T-cell (primary cell): Measurements from ENCODE around the gene HES5. TPM values are rescaled to one million over a fixed set of nuclear protein-coding genes. Genes with fewer than 3 reads are reported as not detected.

Experiments
- ATAC-seq, 4 experiments: fragments of 200-7000 bp in 3 of 4; fragments of 150-1000 bp in 1 of 4; cut with Tn5 transposase; replicated peaks in 1 of 4; 1 replicate in 3 of 4; 2 replicates in 1 of 4; pipeline ENCODE4 v1.10.0; 2021; ENCODE audit warnings: moderate library complexity in 3 of 4, mild to moderate bottlenecking in 2 of 4, moderate number of reproducible peaks in 1 of 4
- CTCF ChIA-PET, 2 donors: fragments of 300-600 bp; sonication (Branson Sonifier 250); formaldehyde crosslinking; loops; one replicate each; lab custom pipeline; 2022; ENCODE audit warnings: antibody characterized with exemption in 2 of 2; lab: Charles Lee
- POLR2A ChIA-PET, 2 donors: fragments of 300-600 bp; sonication (Branson Sonifier 250); formaldehyde crosslinking; loops; one replicate each; lab custom pipeline; 2022; ENCODE audit warnings: antibody characterized with exemption in 2 of 2; lab: Charles Lee
- DNase-seq, 35 experiments: peaks; one replicate each; pipeline versions ENCODE4 v3.0.0 to v3.0.0-alpha.2; 2013 to 2023
- H3K27ac ChIP-seq: one replicate; pipeline ENCODE4 v1.5.1; 2013; ENCODE audit warnings: low read length
- H3K27me3 ChIP-seq, 2 experiments: replicated peaks in 1 of 2; 1 replicate in 1 of 2; 2 replicates in 1 of 2; pipeline versions ENCODE4 v1.6.1 to v1.7.0; 2013; ENCODE audit warnings: low read length in 1 of 2, mixed read lengths in 1 of 2; ENCODE audit not compliant: control insufficient read depth in 2 of 2, insufficient read depth in 2 of 2; ENCODE audit errors: extremely low read depth in 1 of 2
- H3K36me3 ChIP-seq, 2 donors: 1 replicate in 1 of 2; 2 replicates in 1 of 2; pipeline versions ENCODE4 v1.6.1 to v1.7.0; 2013; ENCODE audit warnings: low read length in 1 of 2; ENCODE audit not compliant: control insufficient read depth in 2 of 2, insufficient read depth in 1 of 2; ENCODE audit errors: extremely low read depth in 1 of 2
- H3K4me1 ChIP-seq, 2 experiments: 1 replicate in 1 of 2; 2 replicates in 1 of 2; pipeline versions ENCODE4 v1.6.1 to v1.7.0; 2013; ENCODE audit warnings: low read length in 2 of 2, mixed read lengths in 1 of 2; ENCODE audit not compliant: insufficient read depth in 2 of 2, control insufficient read depth in 1 of 2; ENCODE audit errors: extremely low read depth in 1 of 2
- H3K4me3 ChIP-seq, 2 donors: 1 replicate in 1 of 2; 2 replicates in 1 of 2; pipeline versions ENCODE4 v1.5.1 to v1.7.0; 2013; ENCODE audit warnings: mild to moderate bottlenecking in 2 of 2, low read length in 1 of 2, moderate library complexity in 1 of 2; ENCODE audit not compliant: control insufficient read depth in 1 of 2; ENCODE audit errors: extremely low read depth in 1 of 2
- H3K9me3 ChIP-seq: 2 replicates; pipeline ENCODE4 v1.7.0; 2013
- H3K27ac Mint-ChIP-seq, 2 donors: one replicate each; pipeline ENCODE4 v1.8.0; 2020 to 2021; ENCODE audit warnings: mild to moderate bottlenecking in 2 of 2, mixed read lengths in 2 of 2
- H3K27me3 Mint-ChIP-seq, 2 donors: one replicate each; pipeline ENCODE4 v1.8.0; 2021 to 2022; ENCODE audit warnings: mixed read lengths in 2 of 2
- H3K36me3 Mint-ChIP-seq: one replicate; pipeline ENCODE4 v1.8.0; 2021; ENCODE audit warnings: mixed read lengths
- H3K4me1 Mint-ChIP-seq, 3 donors: one replicate each; pipeline ENCODE4 v1.8.0; 2020 to 2022; ENCODE audit warnings: mixed read lengths in 3 of 3, mild to moderate bottlenecking in 1 of 3
- H3K4me3 Mint-ChIP-seq, 3 donors: one replicate each; pipeline ENCODE4 v1.8.0; 2020 to 2022; ENCODE audit warnings: mild to moderate bottlenecking in 3 of 3, mixed read lengths in 3 of 3, moderate library complexity in 3 of 3
- H3K9me3 Mint-ChIP-seq, 3 donors: one replicate each; pipeline ENCODE4 v1.8.0; 2020 to 2022; ENCODE audit warnings: mixed read lengths in 3 of 3
- WGBS: methylation state at CpG from one replicate; pipeline ENCODE4 v1.1.5; 2013; ENCODE audit warnings: missing lambda C conversion rate; ENCODE audit not compliant: insufficient coverage; 5-methylcytosine and 5-hydroxymethylcytosine counted together
- total RNA-seq, 35 experiments: library from RNA in 6 of 35; stranded (reverse) in 6 of 35; fragments of 120-200 nt in 1 of 35; gene quantifications; one replicate each; pipeline versions ENCODE4 v1.2.1 to v1.2.4 and lab custom pipeline; 2013 to 2026

HES5 gene
- total RNA-seq, 5 donors from 2014 or later (not counting 1 experiment from before 2014, with no cell fraction given), result not detected

GRCh38 chr1:2544875-2545640, 15.0 kb upstream of the HES5 start:
- DNase-seq (no peak), ATAC-seq (no peak)
- Histone ChIP-seq H3K4me1 (peaks cover 12 to 83% of the 10 kb centered on the region in 2 experiments), H3K36me3 (no peaks in the 10 kb centered on the region), H3K27ac (peak overlapping the region; percentile 58), H3K4me3 (no peak overlapping the region), H3K27me3 (peaks cover 0 to 19% of the 10 kb centered on the region in 2 experiments), H3K9me3 (no peaks in the 10 kb centered on the region)
- peaks cover 0 to 2% of the 10 kb centered on the region in 2 donors for H3K27me3 Mint-ChIP-seq
- no peaks in the 10 kb centered on the region for H3K9me3 Mint-ChIP-seq
- WGBS, result 82% methylated on average over 9 of the region's 19 CpGs
- H3K4me1 Mint-ChIP-seq, result peaks cover 23 to 44% (median 44%) of the 10 kb centered on the region in 3 donors
- H3K4me3 Mint-ChIP-seq, result peak overlapping the region in 2 of 3 donors; percentile 17 to 91
- CTCF ChIA-PET, result interaction anchor here in 1 of 2 donors (1.4 kb wide), 1 partner anchor 41 kb away, joined by 4 read pairs; no protein-coding TSS in a partner anchor
- POLR2A ChIA-PET, result no interaction called here
- peak overlapping the region; percentile 22 to 23 for H3K27ac Mint-ChIP-seq
- no peaks in the 10 kb centered on the region for H3K36me3 Mint-ChIP-seq

GRCh38 chr1:2544093-2544874, 14.2 kb upstream of the HES5 start:
- 77% methylated on average over 25 of the region's 26 CpGs for WGBS
- Histone ChIP-seq H3K4me3 (no peak overlapping the region), H3K27me3 (peaks cover 0 to 26% of the 10 kb centered on the region in 2 experiments), H3K27ac (no peak overlapping the region), H3K4me1 (peaks cover 12 to 77% of the 10 kb centered on the region in 2 experiments), H3K36me3 (no peaks in the 10 kb centered on the region), H3K9me3 (no peaks in the 10 kb centered on the region)
- Mint-ChIP-seq H3K4me1 (peaks cover 17 to 39% (median 39%) of the 10 kb centered on the region in 3 donors), H3K27ac (peak overlapping the region; percentile 23 to 34), H3K27me3 (peaks cover 0 to 2% of the 10 kb centered on the region in 2 donors), H3K36me3 (no peaks in the 10 kb centered on the region), H3K9me3 (no peaks in the 10 kb centered on the region), H3K4me3 (peak overlapping the region in 1 of 3 donors; percentile 50)
- POLR2A ChIA-PET, result no interaction called here
- DNase-seq (peak in 1 of 35 experiments; percentile 29), ATAC-seq (no peak)
- CTCF ChIA-PET, result interaction anchor here in 1 of 2 donors (1.4 kb wide), 1 partner anchor 41 kb away, joined by 4 read pairs; no protein-coding TSS in a partner anchor

GRCh38 chr1:2543543-2544092, 13.6 kb upstream of the HES5 start:
- DNase-seq (peak in 32 of 35 experiments; percentile 38 to 75 (median 63)), ATAC-seq (no peak)
- H3K9me3 Mint-ChIP-seq, result no peaks in the 10 kb centered on the region
- Histone ChIP-seq H3K9me3 (no peaks in the 10 kb centered on the region), H3K27ac (no peak overlapping the region), H3K27me3 (peaks cover 0 to 33% of the 10 kb centered on the region in 2 experiments), H3K36me3 (no peaks in the 10 kb centered on the region), H3K4me1 (peaks cover 12 to 72% of the 10 kb centered on the region in 2 experiments), H3K4me3 (peak overlapping the region in 1 of 2 donors; percentile 49)
- peaks cover 0 to 2% of the 10 kb centered on the region in 2 donors for H3K27me3 Mint-ChIP-seq
- H3K27ac Mint-ChIP-seq, result peak overlapping the region in 1 of 2 donors; percentile 34
- peaks cover 13 to 33% (median 32%) of the 10 kb centered on the region in 3 donors for H3K4me1 Mint-ChIP-seq
- ChIA-PET POLR2A (interaction anchor here in 1 of 2 donors (0.6 kb wide), 1 partner anchor 410 kb away, joined by 5 read pairs; no protein-coding TSS in a partner anchor), CTCF (no interaction called here)
- 36% methylated on average over 20 of the region's 26 CpGs for WGBS
- no peaks in the 10 kb centered on the region for H3K36me3 Mint-ChIP-seq
- peak overlapping the region in 1 of 3 donors; percentile 50 for H3K4me3 Mint-ChIP-seq

- CTCF ChIA-PET, result interaction anchor here in 1 of 2 donors (0.7 kb wide), 1 partner anchor 16 kb away, joined by 3 read pairs; the partner anchor contains the start of gene PANK4
- Mint-ChIP-seq H3K9me3 (no peaks in the 10 kb centered on the region), H3K36me3 (no peaks in the 10 kb centered on the region), H3K4me3 (peak overlapping the region in 2 of 3 donors; percentile 7 to 44), H3K27me3 (peaks cover 0 to 2% of the 10 kb centered on the region in 2 donors), H3K27ac (peak overlapping the region in 1 of 2 donors; percentile 21), H3K4me1 (peaks cover 13 to 25% (median 24%) of the 10 kb centered on the region in 3 donors)
- Histone ChIP-seq H3K27me3 (peaks cover 0 to 41% of the 10 kb centered on the region in 2 experiments), H3K4me3 (no peak overlapping the region), H3K36me3 (no peaks in the 10 kb centered on the region), H3K27ac (no peak overlapping the region), H3K4me1 (peaks cover 10 to 59% of the 10 kb centered on the region in 2 experiments), H3K9me3 (no peaks in the 10 kb centered on the region)
- 97% methylated on average over 9 of the region's 11 CpGs for WGBS
- POLR2A ChIA-PET, result interaction anchor here in 1 of 2 donors (0.6 kb wide), 1 partner anchor 16 kb away, joined by 8 read pairs; the partner anchor contains the start of gene PANK4
- ATAC-seq (no peak), DNase-seq (no peak)
These were observed 12.3 kb upstream of the HES5 start for GRCh38 chr1:2542246-2542915.

GRCh38 chr1:2541619-2542245, 11.7 kb upstream of the HES5 start:
- H3K36me3 Mint-ChIP-seq, result no peaks in the 10 kb centered on the region
- Histone ChIP-seq H3K4me3 (no peak overlapping the region), H3K27me3 (peaks cover 0 to 44% of the 10 kb centered on the region in 2 experiments), H3K9me3 (no peaks in the 10 kb centered on the region), H3K27ac (no peak overlapping the region), H3K36me3 (no peaks in the 10 kb centered on the region), H3K4me1 (peaks cover 10 to 56% of the 10 kb centered on the region in 2 experiments)
- 81% methylated on average over 22 of the region's 25 CpGs for WGBS
- POLR2A ChIA-PET, result interaction anchor here in 1 of 2 donors (0.6 kb wide), 1 partner anchor 16 kb away, joined by 8 read pairs; the partner anchor contains the start of gene PANK4
- H3K4me3 Mint-ChIP-seq, result peak overlapping the region in 1 of 3 donors; percentile 44
- no peak overlapping the region for H3K27ac Mint-ChIP-seq
- no peak for DNase-seq
- CTCF ChIA-PET, result interaction anchor here in 1 of 2 donors (0.7 kb wide), 1 partner anchor 16 kb away, joined by 3 read pairs; the partner anchor contains the start of gene PANK4
- H3K9me3 Mint-ChIP-seq, result no peaks in the 10 kb centered on the region
- peaks cover 13 to 25% (median 22%) of the 10 kb centered on the region in 3 donors for H3K4me1 Mint-ChIP-seq
- no peak for ATAC-seq
- peaks cover 0 to 2% of the 10 kb centered on the region in 2 donors for H3K27me3 Mint-ChIP-seq
